Bone marrow (tissue), 2 donors: ENCODE results near the gene KCNQ2.
A peak's percentile ranks its signal among the peaks of the same experiment; 100 is the strongest.

ENCODE experiments used
- DNase-seq, 2 donors: peaks; one replicate each; lab custom pipeline; 2025; lab: John Stamatoyannopoulos, UW

KCNQ2 gene

GRCh38 chr20:63471002-63471716 is 1.3 kb downstream of the KCNQ2 start:
- DNase-seq: no peak

- DNase-seq: no peak
These were observed 2.0 kb downstream of the KCNQ2 start for GRCh38 chr20:63470410-63470809.

- no peak for DNase-seq
These were observed 2.7 kb downstream of the KCNQ2 start for GRCh38 chr20:63469713-63470101.

- no peak for DNase-seq
These were observed 3.3 kb downstream of the KCNQ2 start for GRCh38 chr20:63469019-63469712.

- no peak for DNase-seq
These were observed 4.0 kb downstream of the KCNQ2 start for GRCh38 chr20:63468421-63468820.

GRCh38 chr20:63467294-63468083 is 5.0 kb downstream of the KCNQ2 start:
- DNase-seq: no peak

- no peak for DNase-seq
These were observed 5.6 kb downstream of the KCNQ2 start for GRCh38 chr20:63466861-63467260.

GRCh38 chr20:63466250-63466825 is 6.1 kb downstream of the KCNQ2 start:
- DNase-seq: no peak

- DNase-seq: no peak
These were observed 6.8 kb downstream of the KCNQ2 start for GRCh38 chr20:63465380-63466249.

- DNase-seq: no peak
These were observed 8.2 kb downstream of the KCNQ2 start for GRCh38 chr20:63464289-63464635.

- no peak for DNase-seq
These were observed 8.8 kb downstream of the KCNQ2 start for GRCh38 chr20:63463400-63464288.

- no peak for DNase-seq
These were observed 10.2 kb downstream of the KCNQ2 start for GRCh38 chr20:63462244-63462643.

- DNase-seq: no peak
These were observed 11.2 kb downstream of the KCNQ2 start for GRCh38 chr20:63461104-63461763.

- DNase-seq: no peak
These were observed 13.4 kb downstream of the KCNQ2 start for GRCh38 chr20:63459070-63459380.

GRCh38 chr20:63458170-63459069 is 14.0 kb downstream of the KCNQ2 start:
- no peak for DNase-seq

- DNase-seq: peak in 1 of 2 donors; percentile 44
These were observed 14.7 kb downstream of the KCNQ2 start for GRCh38 chr20:63457737-63458136.

- no peak for DNase-seq
These were observed 15.8 kb downstream of the KCNQ2 start for GRCh38 chr20:63456429-63457284.

GRCh38 chr20:63455568-63455859 is 16.9 kb downstream of the KCNQ2 start:
- DNase-seq: no peak
